ENCODE results near the gene FZD10. TPM values are rescaled to one million over a fixed set of nuclear protein-coding genes. Genes with fewer than 3 reads are reported as not detected.

Gene FZD10
- total RNA-seq, 4 donors from 2014 or later, result 11.7 to 20.7 (median 15.5) TPM

DNA sequence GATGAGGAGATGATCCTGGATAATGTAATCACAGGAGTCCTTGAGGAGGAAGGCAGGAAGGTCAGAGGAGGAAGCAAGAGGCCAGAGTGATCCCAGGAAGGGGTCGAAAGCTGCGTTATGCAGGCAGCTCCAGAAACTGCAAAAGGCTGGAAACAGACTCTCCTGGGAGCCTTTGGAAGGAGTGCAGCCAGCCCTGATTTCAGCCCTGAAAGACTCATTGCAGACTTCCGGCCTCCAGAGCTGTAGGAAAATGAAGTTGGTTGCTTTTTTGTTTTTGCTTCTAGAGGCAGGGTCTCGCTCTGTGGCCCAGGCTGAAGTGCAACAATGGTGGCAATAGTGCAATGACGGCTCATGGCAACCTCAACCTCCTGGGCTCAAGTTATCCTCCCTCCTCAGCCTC is 44.6 kb upstream of the FZD10 start:
- 58% methylated on average over 5 of the region's 5 CpGs for WGBS
- Histone ChIP-seq H3K9me3 (no peaks in the 10 kb centered on the region), H3K27me3 (no peaks in the 10 kb centered on the region), H3K4me3 (no peak overlapping the region), H3K27ac (no peak overlapping the region), H3K36me3 (no peaks in the 10 kb centered on the region), H3K4me1 (peaks cover 30% of the 10 kb centered on the region)
- no peak for TF ChIP-seq EP300 (IDR thresholded peaks at IDR 0.05)
- TF ChIP-seq, protein P1, sequence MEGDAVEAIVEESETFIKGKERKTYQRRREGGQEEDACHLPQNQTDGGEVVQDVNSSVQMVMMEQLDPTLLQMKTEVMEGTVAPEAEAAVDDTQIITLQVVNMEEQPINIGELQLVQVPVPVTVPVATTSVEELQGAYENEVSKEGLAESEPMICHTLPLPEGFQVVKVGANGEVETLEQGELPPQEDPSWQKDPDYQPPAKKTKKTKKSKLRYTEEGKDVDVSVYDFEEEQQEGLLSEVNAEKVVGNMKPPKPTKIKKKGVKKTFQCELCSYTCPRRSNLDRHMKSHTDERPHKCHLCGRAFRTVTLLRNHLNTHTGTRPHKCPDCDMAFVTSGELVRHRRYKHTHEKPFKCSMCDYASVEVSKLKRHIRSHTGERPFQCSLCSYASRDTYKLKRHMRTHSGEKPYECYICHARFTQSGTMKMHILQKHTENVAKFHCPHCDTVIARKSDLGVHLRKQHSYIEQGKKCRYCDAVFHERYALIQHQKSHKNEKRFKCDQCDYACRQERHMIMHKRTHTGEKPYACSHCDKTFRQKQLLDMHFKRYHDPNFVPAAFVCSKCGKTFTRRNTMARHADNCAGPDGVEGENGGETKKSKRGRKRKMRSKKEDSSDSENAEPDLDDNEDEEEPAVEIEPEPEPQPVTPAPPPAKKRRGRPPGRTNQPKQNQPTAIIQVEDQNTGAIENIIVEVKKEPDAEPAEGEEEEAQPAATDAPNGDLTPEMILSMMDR (IDR thresholded peaks at IDR 0.05), result no peak
- no peak for TF ChIP-seq POLR2A (IDR thresholded peaks at IDR 0.05)
- no peak for TF ChIP-seq POLR2AphosphoS5 (IDR thresholded peaks at IDR 0.05)
- no peak for DNase-seq (ENCODE audit: low spot score in 2 of 2)

GRCh38 chr12:130118181-130118580 is 44.1 kb upstream of the FZD10 start:
- Histone ChIP-seq H3K4me1 (peaks cover 30% of the 10 kb centered on the region), H3K27ac (no peak overlapping the region), H3K9me3 (no peaks in the 10 kb centered on the region), H3K4me3 (no peak overlapping the region), H3K36me3 (no peaks in the 10 kb centered on the region), H3K27me3 (no peaks in the 10 kb centered on the region)
- no peak for DNase-seq (ENCODE audit: low spot score in 2 of 2)
- 82% methylated on average over 6 of the region's 6 CpGs for WGBS
- TF ChIP-seq EP300 (IDR thresholded peaks at IDR 0.05) (no peak), POLR2AphosphoS5 (IDR thresholded peaks at IDR 0.05) (no peak), POLR2A (IDR thresholded peaks at IDR 0.05) (no peak)
- TF ChIP-seq, protein P1 (IDR thresholded peaks at IDR 0.05), result no peak

DNA sequence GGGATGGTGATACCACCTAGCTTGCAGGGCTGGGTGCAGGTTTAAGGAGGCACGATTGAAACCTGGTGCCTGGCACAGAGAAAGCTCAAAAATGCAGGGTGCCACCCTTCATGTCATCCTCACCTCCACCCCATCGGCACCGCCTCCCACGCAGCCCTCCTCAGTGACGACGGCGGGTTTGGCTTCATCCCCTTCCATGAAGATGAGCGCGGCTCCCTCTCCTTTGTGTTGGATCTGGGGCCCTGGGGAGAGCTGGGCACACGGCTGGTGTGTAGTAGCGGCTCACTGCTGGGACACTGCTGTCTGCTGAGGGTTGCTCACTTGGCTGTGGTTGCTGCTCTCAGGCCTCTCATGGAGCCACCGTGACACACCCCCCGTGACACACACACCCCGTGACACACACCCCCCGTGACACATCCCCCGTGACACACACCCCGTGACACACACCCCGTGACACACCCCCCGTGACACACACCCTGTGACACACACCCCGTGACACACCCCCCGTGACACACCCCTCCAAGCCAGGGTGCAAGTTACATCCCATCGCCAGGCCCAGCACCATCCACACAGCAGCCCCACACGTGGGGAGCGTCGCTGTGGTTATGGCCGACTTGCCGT is 42.9 kb upstream of the FZD10 start:
- no peaks in the 10 kb centered on the region for H3K9me3 ChIP-seq
- 70% methylated on average over 20 of the region's 27 CpGs for WGBS
- no peak overlapping the region for H3K27ac ChIP-seq
- H3K27me3 ChIP-seq, result no peaks in the 10 kb centered on the region
- DNase-seq (ENCODE audit: low spot score in 2 of 2), result no peak
- no peak overlapping the region for H3K4me3 ChIP-seq
- H3K36me3 ChIP-seq, result no peaks in the 10 kb centered on the region
- peaks cover 30% of the 10 kb centered on the region for H3K4me1 ChIP-seq
- TF ChIP-seq, protein P1 (IDR thresholded peaks at IDR 0.05), result no peak

DNA sequence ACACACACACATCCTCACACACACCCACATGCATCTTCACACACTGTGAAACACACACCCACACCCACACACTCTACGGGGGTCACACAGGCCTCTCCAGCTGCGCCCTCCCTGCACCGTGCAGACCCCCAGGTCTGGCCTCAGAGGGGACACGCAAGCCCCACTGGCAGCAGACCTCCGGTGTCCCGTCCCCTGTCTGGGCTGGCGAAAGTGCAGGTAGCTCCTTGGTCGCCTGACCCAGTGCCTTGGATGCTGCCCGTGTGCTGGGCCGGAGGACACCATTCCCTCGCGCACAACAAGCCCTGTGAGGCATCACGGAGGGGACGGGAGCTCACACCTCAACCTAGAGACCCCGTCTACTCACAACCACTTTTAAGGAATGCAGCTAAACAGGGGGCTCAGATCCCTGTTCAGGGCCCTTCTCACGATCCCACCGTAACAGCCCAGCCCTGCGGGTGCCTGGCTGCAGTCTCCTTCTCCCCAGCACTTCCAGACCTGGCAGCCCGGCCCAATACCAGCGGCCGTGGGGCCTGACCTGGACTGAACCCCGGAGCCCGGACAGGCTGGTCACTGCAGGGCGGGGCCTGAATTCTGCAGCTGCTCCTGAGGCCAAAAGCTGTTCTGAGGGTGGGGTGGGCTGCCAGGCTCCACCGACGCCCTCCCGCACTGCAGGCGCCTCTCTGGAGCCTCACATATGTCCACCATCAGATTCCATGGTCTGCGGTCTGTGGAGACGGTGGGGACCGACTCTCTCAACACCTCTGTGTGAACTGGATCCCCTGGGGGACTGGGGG is 42.1 kb upstream of the FZD10 start:
- H3K36me3 ChIP-seq, result no peaks in the 10 kb centered on the region
- H3K27ac ChIP-seq, result no peak overlapping the region
- 54% methylated on average over 5 of the region's 31 CpGs for WGBS
- DNase-seq (ENCODE audit: low spot score in 2 of 2), result no peak
- TF ChIP-seq, protein P1 (IDR thresholded peaks at IDR 0.05), result no peak
- TF ChIP-seq POLR2AphosphoS5 (IDR thresholded peaks at IDR 0.05), result no peak
- no peaks in the 10 kb centered on the region for H3K27me3 ChIP-seq
- H3K4me3 ChIP-seq, result no peak overlapping the region
- no peaks in the 10 kb centered on the region for H3K9me3 ChIP-seq
- peaks cover 30% of the 10 kb centered on the region for H3K4me1 ChIP-seq

DNA sequence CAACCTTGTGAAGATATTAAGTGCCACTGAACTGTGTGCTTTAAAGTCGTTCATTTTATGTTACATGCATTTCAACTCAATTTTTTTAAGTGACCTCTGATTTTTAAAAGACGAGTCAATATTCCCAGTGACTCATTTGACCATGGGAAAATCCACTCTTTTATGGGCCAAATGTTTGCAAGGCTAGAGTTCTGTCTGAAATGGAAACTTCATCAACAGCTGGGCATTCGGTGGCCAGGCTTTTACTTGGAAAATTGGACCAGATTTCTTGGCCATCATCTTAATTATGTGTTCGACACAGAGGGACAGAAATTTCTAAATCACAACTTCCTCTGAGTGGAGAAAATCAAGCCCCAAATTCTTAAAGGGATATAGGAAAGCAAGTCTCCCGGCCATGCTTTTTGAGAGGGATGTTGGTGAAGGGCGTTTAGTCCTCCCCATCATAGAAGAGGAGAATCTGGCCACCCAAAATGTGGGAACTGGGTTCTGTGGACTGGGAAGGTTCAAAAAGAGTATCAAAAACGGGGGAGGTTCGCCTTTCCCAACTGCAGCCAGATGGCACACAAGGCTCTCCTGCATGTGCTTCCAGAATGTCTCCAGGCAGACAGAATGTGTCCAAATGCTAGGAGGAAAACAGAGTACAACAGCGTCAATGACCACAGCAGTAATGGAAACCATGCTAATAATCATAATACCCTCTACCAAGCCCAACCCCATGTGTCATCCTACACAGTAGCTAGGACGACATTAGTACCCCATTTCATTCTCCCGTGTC is 40.9 kb upstream of the FZD10 start:
- DNase-seq (ENCODE audit: low spot score in 2 of 2), result no peak
- H3K4me3 ChIP-seq, result no peak overlapping the region
- peak overlapping the region; percentile 11 for H3K27ac ChIP-seq
- no peaks in the 10 kb centered on the region for H3K27me3 ChIP-seq
- H3K9me3 ChIP-seq, result no peaks in the 10 kb centered on the region
- peaks cover 41% of the 10 kb centered on the region for H3K4me1 ChIP-seq
- WGBS, result 52% methylated on average over 11 of the region's 11 CpGs
- TF ChIP-seq POLR2AphosphoS5 (IDR thresholded peaks at IDR 0.05) (no peak), POLR2A (IDR thresholded peaks at IDR 0.05) (no peak), EP300 (IDR thresholded peaks at IDR 0.05) (no peak)
- TF ChIP-seq, protein P1 (IDR thresholded peaks at IDR 0.05), result no peak
- no peaks in the 10 kb centered on the region for H3K36me3 ChIP-seq

Data from suprapubic skin (tissue), 4 donors.